GM12801 (cell line): Measurements from ENCODE around the gene KSR2.

Experiments
- TF ChIP-seq, protein P1 (sequence below): IDR thresholded peaks from one replicate; pipeline ENCODE4 v1.5.1; 2011; ENCODE audit warnings: control low read depth; ENCODE audit not compliant: insufficient read length; ENCODE audit errors: extremely low read depth

The KSR2 gene

DNA sequence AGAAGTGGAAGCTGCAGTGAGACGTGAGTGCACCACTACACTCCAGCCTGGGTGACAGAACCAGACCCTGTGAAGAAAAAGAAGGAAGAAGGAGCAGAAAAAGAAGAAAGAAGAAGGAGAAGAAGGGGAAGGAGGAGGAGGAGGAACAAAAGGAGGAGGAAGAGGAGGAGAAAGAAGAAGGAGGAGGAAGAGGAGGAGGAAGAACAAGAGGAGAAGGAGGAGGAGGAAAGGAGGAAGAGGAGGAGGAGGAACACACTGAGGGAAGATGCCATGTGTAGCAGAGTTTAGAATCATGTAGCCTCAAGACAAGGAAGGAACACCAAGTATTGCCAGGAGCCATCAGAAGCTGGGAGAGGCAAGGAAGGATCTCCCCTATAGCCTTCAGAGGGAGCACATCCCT, 241.5 kb downstream of the KSR2 start:
- TF ChIP-seq, protein P1, sequence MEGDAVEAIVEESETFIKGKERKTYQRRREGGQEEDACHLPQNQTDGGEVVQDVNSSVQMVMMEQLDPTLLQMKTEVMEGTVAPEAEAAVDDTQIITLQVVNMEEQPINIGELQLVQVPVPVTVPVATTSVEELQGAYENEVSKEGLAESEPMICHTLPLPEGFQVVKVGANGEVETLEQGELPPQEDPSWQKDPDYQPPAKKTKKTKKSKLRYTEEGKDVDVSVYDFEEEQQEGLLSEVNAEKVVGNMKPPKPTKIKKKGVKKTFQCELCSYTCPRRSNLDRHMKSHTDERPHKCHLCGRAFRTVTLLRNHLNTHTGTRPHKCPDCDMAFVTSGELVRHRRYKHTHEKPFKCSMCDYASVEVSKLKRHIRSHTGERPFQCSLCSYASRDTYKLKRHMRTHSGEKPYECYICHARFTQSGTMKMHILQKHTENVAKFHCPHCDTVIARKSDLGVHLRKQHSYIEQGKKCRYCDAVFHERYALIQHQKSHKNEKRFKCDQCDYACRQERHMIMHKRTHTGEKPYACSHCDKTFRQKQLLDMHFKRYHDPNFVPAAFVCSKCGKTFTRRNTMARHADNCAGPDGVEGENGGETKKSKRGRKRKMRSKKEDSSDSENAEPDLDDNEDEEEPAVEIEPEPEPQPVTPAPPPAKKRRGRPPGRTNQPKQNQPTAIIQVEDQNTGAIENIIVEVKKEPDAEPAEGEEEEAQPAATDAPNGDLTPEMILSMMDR: no peak

DNA sequence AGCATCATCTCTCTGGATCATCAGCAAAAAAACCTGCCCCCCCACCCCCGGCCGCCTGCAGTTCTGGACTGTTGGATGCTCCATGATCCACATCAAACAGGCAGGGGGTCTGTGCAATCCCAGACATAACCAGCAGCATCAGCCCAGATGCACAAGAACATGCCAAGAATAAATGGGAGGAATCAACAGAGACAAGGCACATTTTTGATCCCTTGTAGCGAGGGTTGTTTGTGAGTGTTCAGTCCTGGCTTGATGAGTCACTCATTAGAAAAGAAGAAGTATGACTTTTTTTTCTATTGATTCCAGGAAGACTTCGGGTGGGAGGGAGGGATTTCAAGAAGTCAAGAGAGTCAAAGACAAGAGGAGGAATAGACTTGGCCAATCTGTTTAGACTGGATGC, 244.2 kb downstream of the KSR2 start:
- TF ChIP-seq, protein P1: no peak

DNA sequence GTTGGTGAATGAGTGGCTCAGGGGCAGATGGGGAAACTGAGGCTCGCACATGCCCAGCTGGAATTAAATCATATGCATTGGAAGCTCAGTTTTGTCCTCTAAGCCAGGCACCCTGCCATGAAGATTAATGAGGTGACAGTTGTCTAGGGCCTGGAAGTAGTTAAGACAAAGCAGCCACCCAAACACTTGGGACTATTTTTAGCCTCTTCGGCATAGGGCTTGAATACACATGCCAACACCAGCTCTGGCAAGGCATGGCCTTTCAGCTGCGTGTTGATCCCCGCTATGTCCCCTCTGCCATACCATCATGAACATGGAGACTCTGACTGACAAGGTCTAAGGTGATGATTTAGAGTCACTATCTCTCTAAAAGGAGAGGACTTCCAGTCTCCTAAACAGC, 250.2 kb downstream of the KSR2 start:
- TF ChIP-seq, protein P1: no peak

DNA sequence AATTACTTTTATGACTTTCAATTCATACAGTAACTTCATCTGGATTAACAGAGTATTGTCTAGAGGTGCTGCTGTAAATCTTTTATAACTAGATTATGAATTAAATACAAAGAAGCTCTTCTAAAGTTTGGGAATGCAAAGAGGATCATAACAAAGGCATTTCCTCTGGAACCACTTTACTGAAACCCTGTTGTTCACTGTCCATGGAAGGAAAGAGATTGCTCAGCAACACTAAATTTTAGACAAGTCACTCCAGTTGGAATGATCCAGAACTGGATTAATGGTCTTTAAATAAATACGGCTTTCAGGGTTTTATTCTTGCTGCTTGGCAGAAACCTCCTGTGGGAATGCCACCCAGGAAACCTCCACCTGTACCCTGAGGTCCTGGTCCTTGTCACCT, 250.6 kb downstream of the KSR2 start:
- TF ChIP-seq, protein P1: no peak

DNA sequence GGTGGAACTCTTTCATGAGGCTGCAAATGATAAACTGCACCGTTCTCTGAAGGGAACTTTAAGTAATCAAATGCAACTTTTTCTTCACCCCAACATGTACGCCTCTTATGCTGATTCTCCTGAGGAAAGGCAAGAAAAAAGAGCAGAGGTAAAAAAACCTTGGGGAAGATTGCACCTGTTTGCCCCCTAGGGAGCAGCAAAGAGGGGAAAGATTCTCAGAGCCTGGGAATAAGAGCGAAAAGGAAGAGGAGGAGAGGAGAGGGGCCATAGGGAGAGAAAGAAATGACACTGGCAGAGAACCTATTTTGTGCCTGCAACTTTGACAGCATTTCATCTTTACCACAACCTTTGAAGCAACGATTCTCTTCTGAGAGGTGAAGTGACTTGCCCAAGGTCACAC, 254.6 kb downstream of the KSR2 start:
- TF ChIP-seq, protein P1: no peak

DNA sequence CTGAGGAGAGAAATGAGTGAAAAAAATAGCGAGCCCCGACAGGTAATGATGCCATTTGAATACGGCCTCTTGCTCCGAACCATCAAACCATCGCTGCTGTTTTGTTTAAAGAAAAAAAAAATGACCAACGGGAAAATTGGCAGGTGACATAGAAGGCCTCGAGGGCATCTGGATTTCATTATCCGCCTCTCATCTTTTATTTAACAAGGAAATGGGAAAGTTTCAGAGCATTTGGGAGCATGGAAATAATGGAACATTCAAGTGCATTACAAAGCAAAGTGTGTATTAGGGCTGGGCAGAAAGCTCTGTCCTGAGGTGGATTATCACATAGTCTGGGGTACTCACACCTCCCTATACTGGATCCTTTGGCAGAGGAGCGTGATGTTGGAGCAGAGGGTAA, 258.7 kb downstream of the KSR2 start:
- TF ChIP-seq, protein P1: no peak

DNA sequence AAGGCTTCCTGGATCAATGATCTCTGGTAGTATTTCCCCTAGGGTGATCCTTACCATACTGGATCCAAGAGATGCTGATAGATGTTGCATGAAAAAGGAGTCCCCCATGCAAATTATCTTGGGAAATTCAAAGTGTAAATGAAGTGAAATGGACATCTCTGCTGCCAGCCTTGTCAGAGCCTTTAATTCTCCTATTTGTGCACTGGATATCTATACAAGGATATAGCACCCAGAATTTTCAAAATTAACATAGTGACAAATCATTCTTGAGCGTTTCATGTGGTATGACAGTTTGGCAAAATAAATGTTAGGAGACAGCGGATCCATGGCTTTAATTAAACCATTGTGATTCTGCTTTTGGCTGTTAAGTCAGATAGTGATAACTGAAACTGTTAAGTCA, 260.9 kb downstream of the KSR2 start:
- TF ChIP-seq, protein P1: no peak

DNA sequence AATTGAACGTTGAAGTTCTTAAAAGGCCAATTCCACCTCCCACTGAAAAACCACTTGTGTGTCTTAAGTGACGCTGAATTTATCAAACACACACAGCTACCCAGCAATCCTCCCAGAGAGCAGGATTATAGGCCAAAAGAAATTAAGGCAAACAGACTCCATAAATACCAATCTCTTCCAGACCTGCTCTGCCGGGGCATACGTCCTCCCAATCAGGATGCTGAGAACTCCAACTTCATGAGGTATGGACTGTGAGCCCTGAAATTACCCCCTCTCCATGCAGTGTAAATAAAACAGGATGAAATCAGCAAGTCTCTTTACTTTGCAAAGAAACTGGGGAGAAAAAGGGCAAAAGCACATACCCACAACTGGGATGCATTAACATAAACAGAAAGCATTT, 265.2 kb downstream of the KSR2 start:
- TF ChIP-seq, protein P1: no peak
